ENCODE data around the gene ZFP91. TPM values are rescaled to one million over a fixed set of nuclear protein-coding genes. Genes with fewer than 3 reads are reported as not detected.

Gene ZFP91
- total RNA-seq, 4 donors from 2014 or later = 45.7 to 77.1 (median 55.5) TPM

GRCh38 chr11:58562375-58562800, 16.5 kb upstream of the ZFP91 start:
- no peak for TF ChIP-seq CTCF (IDR thresholded peaks at IDR 0.05; ENCODE audit: low read depth)

GRCh38 chr11:58564231-58564630, 14.6 kb upstream of the ZFP91 start:
- no peak for TF ChIP-seq CTCF (IDR thresholded peaks at IDR 0.05; ENCODE audit: low read depth)

GRCh38 chr11:58567889-58568512, 10.9 kb upstream of the ZFP91 start:
- TF ChIP-seq CTCF (IDR thresholded peaks at IDR 0.05; ENCODE audit: low read depth) = no peak

- no peak for TF ChIP-seq CTCF (IDR thresholded peaks at IDR 0.05; ENCODE audit: low read depth)
Measured at GRCh38 chr11:58573451-58574104, 5.3 kb upstream of the ZFP91 start.

GRCh38 chr11:58574881-58575280, 4.0 kb upstream of the ZFP91 start:
- no peak for TF ChIP-seq CTCF (IDR thresholded peaks at IDR 0.05; ENCODE audit: low read depth)

- TF ChIP-seq CTCF (IDR thresholded peaks at IDR 0.05; ENCODE audit: low read depth) = no peak
Measured at GRCh38 chr11:58575377-58576020, 3.4 kb upstream of the ZFP91 start, which contains the start of gene LPXN. Gene LPXN, minus strand, starts transcription at chr11:58575856. Its CDS starts 84 bp downstream, at chr11:58575772.

GRCh38 chr11:58576887-58577471, 1.9 kb upstream of the ZFP91 start:
- TF ChIP-seq CTCF (IDR thresholded peaks at IDR 0.05; ENCODE audit: low read depth) = no peak

Measured in subcutaneous adipose tissue (tissue), 4 donors.